ENCODE results near the gene OIT3. TPM values are rescaled to one million over a fixed set of nuclear protein-coding genes. Genes with fewer than 3 reads are reported as not detected.

OIT3 gene
- polyA plus RNA-seq, 1 of the 3 experiments (the other 2 are of a cell fraction): not detected

DNA sequence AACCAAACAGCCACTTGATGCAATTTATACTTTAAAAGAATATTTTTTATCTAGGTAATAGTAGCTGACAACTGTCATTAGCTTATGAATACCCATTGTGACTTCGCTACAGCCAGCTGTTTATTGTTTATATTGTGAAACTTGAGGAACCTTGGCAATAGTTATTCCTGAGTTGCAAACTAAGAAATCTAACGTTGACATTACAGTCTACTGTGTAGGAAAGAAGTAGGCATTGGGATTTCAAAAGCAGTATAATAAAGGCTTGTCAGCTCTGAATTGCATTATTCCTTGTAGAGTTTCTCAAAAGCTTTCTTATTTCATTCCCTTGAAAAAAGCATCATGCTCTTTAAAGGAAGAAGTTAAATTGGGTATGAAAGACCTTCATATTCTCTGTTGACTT, 42.7 kb upstream of the OIT3 start (continued):
- TF ChIP-seq EZH2phosphoT487 (IDR thresholded peaks at IDR 0.05; ENCODE audit: borderline replicate concordance, low read depth) (no peak), FOXJ3 (CRISPR knock-in tag; IDR thresholded peaks at IDR 0.05) (no peak), MXI1 (IDR thresholded peaks at IDR 0.05; ENCODE audit: low read depth, low read length) (no peak)
- TF ChIP-seq, protein P1, sequence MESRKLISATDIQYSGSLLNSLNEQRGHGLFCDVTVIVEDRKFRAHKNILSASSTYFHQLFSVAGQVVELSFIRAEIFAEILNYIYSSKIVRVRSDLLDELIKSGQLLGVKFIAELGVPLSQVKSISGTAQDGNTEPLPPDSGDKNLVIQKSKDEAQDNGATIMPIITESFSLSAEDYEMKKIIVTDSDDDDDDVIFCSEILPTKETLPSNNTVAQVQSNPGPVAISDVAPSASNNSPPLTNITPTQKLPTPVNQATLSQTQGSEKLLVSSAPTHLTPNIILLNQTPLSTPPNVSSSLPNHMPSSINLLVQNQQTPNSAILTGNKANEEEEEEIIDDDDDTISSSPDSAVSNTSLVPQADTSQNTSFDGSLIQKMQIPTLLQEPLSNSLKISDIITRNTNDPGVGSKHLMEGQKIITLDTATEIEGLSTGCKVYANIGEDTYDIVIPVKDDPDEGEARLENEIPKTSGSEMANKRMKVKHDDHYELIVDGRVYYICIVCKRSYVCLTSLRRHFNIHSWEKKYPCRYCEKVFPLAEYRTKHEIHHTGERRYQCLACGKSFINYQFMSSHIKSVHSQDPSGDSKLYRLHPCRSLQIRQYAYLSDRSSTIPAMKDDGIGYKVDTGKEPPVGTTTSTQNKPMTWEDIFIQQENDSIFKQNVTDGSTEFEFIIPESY (IDR thresholded peaks at IDR 0.05; ENCODE audit: borderline replicate concordance, low read depth): no peak

DNA sequence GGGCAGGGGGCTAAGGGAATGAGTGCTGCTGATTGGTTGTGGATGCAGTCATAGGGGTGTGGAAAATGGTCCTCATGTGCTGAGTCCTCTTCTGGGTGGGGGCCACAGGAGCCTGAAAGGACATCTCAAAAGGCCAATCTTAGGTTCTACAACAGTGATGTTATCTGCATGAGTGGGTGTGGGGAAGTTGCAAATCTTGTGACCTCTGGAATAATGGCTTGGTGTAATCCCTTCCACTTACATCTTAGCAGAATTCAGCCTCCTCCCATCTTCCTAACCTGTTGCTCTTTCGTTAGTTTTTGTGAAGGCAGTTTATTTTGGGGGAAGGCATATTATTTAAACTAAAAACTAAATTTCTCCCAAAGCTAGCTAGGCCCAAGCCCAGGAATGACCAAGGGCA, 42.0 kb upstream of the OIT3 start:
- 85% methylated on average over 1 of the region's 1 CpG for WGBS (ENCODE audit: low lambda C conversion rate)
- Histone ChIP-seq H4K20me1 (ENCODE audit: insufficient read depth) (no peaks in the 10 kb centered on the region), H3K36me3 (replicated peaks in 1 of 2; ENCODE audit: control insufficient read depth in 1 of 2, insufficient read depth in 2 of 2, low read length in 1 of 2) (peaks cover 0 to 14% of the 10 kb centered on the region in 2 experiments), H2AFZ (ENCODE audit: low read depth) (no peak overlapping the region), H3K27me3 (ENCODE audit: insufficient read depth) (no peaks in the 10 kb centered on the region), H3K9me3 (no peaks in the 10 kb centered on the region), H3K9me2 (no peaks in the 10 kb centered on the region), H3K4me1 (ENCODE audit: control insufficient read depth in 1 of 2, insufficient read depth in 2 of 2, low read depth in 1 of 2, low read length in 1 of 2) (no peaks in the 10 kb centered on the region), H3F3A (replicated peaks; ENCODE audit: insufficient read depth) (no peaks in the 10 kb centered on the region), H3K27ac (ENCODE audit: low read depth in 2 of 2, low read length in 1 of 2) (no peak overlapping the region), H3K79me2 (ENCODE audit: insufficient read depth) (no peaks in the 10 kb centered on the region), H3K4me2 (no peak overlapping the region), H3K4me3 (ENCODE audit: low read depth in 2 of 2, low read length in 1 of 2) (no peak overlapping the region), H3K9ac (no peak overlapping the region)
- no peak for DNase-seq
- TF ChIP-seq EZH2phosphoT487 (IDR thresholded peaks at IDR 0.05; ENCODE audit: borderline replicate concordance, low read depth) (no peak), RCOR1 (IDR thresholded peaks at IDR 0.05; ENCODE audit: low read length) (no peak), SMC3 (IDR thresholded peaks at IDR 0.05; ENCODE audit: low read depth, low read length) (no peak), RXRA (IDR thresholded peaks at IDR 0.05; ENCODE audit: borderline replicate concordance, low read depth) (no peak), FOSL2 (IDR thresholded peaks at IDR 0.05; ENCODE audit: borderline replicate concordance, low read depth) (no peak)
- TF ChIP-seq, protein P2, sequence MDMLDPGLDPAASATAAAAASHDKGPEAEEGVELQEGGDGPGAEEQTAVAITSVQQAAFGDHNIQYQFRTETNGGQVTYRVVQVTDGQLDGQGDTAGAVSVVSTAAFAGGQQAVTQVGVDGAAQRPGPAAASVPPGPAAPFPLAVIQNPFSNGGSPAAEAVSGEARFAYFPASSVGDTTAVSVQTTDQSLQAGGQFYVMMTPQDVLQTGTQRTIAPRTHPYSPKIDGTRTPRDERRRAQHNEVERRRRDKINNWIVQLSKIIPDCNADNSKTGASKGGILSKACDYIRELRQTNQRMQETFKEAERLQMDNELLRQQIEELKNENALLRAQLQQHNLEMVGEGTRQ (IDR thresholded peaks at IDR 0.05; ENCODE audit: borderline replicate concordance, low read depth, low read length): no peak
- TF ChIP-seq, protein P3, sequence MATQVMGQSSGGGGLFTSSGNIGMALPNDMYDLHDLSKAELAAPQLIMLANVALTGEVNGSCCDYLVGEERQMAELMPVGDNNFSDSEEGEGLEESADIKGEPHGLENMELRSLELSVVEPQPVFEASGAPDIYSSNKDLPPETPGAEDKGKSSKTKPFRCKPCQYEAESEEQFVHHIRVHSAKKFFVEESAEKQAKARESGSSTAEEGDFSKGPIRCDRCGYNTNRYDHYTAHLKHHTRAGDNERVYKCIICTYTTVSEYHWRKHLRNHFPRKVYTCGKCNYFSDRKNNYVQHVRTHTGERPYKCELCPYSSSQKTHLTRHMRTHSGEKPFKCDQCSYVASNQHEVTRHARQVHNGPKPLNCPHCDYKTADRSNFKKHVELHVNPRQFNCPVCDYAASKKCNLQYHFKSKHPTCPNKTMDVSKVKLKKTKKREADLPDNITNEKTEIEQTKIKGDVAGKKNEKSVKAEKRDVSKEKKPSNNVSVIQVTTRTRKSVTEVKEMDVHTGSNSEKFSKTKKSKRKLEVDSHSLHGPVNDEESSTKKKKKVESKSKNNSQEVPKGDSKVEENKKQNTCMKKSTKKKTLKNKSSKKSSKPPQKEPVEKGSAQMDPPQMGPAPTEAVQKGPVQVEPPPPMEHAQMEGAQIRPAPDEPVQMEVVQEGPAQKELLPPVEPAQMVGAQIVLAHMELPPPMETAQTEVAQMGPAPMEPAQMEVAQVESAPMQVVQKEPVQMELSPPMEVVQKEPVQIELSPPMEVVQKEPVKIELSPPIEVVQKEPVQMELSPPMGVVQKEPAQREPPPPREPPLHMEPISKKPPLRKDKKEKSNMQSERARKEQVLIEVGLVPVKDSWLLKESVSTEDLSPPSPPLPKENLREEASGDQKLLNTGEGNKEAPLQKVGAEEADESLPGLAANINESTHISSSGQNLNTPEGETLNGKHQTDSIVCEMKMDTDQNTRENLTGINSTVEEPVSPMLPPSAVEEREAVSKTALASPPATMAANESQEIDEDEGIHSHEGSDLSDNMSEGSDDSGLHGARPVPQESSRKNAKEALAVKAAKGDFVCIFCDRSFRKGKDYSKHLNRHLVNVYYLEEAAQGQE (IDR thresholded peaks at IDR 0.05; ENCODE audit: low read depth, low read length): no peak
- ChIA-PET CTCF (no interaction called here), POLR2A (no interaction called here)
